GM12878 (cell line): ENCODE measurements around the gene CCDC15. TPM values are rescaled to one million over a fixed set of nuclear protein-coding genes. Genes with fewer than 3 reads are reported as not detected.

ENCODE experiments used
- ATAC-seq: fragments of 200-7000 bp; cut with Tn5 transposase; 3 replicates; pipeline ENCODE4 v1.9.1; 2020; ENCODE audit warnings: mild to moderate bottlenecking, moderate library complexity
- BruUV-seq: library from RNA; stranded (reverse); fragments of 400-500 nt; replicated peaks from 2 replicates; lab custom pipeline; 2021; lab: Mats Ljungman, UMichigan
- CTCF ChIA-PET: fragments of 300-600 bp; sonication (Branson Sonifier 250); formaldehyde crosslinking; extraction: SDS; loops from one replicate; lab custom pipeline; 2021; ENCODE audit warnings: inconsistent platforms; lab: Yijun Ruan, JAX
- POLR2A ChIA-PET: fragments of 350-600 bp; formaldehyde crosslinking; extraction: SDS; loops from one replicate; lab custom pipeline; 2021; ENCODE audit warnings: inconsistent platforms; lab: Charles Lee
- RAD21 ChIA-PET: fragments of 300-600 bp; sonication (Branson Sonifier 250); formaldehyde crosslinking; loops from one replicate; lab custom pipeline; 2023; ENCODE audit warnings: antibody characterized with exemption; ENCODE audit not compliant: unreplicated experiment; lab: Charles Lee
- SMC1A ChIA-PET: fragments of 300-600 bp; sonication (Branson Sonifier 250); formaldehyde crosslinking; loops from one replicate; lab custom pipeline; 2023; ENCODE audit not compliant: unreplicated experiment, uncharacterized antibody; lab: Charles Lee
- DNase-seq: peaks from one replicate; pipeline ENCODE4 v3.0.0-alpha.2; 2011; ENCODE audit warnings: low read depth, low spot score
- FAIRE-seq: peaks from 3 replicates; lab custom pipeline; 2011; peaks lifted over from hg19 to GRCh38; lab: Jason Lieb, UNC
- H2AFZ ChIP-seq: 2 replicates; pipeline ENCODE4 v1.6.0; 2011; ENCODE audit warnings: low read depth, low read length, control low read depth; ENCODE audit not compliant: control insufficient read depth
- H3K27ac ChIP-seq: 2 replicates; pipeline ENCODE4 v1.5.1; 2011; ENCODE audit warnings: control low read depth; ENCODE audit not compliant: control insufficient read depth, insufficient read depth
- H3K27me3 ChIP-seq, 2 experiments: replicated peaks in 1 of 2; 2 replicates each; pipeline versions ENCODE4 v1.6.0 to v1.6.1; 2011; ENCODE audit warnings: low read length in 1 of 2; ENCODE audit not compliant: control insufficient read depth in 2 of 2, insufficient read depth in 2 of 2
- H3K36me3 ChIP-seq, 2 experiments: 2 replicates each; pipeline ENCODE4 v1.5.1; 2011; ENCODE audit warnings: low read length in 1 of 2; ENCODE audit not compliant: control insufficient read depth in 2 of 2, insufficient read depth in 2 of 2
- H3K4me1 ChIP-seq: 2 replicates; pipeline ENCODE4 v1.6.1; 2011; ENCODE audit warnings: mild to moderate bottlenecking, low read length, moderate library complexity, mixed read lengths; ENCODE audit not compliant: control insufficient read depth, insufficient read depth
- H3K4me2 ChIP-seq: 2 replicates; pipeline ENCODE4 v1.6.0; 2011; ENCODE audit warnings: control low read depth; ENCODE audit not compliant: control insufficient read depth, insufficient read depth
- H3K4me3 ChIP-seq: fragments of 200-600 bp; sonication (generic); 2 replicates; pipeline ENCODE4 v1.5.1; 2016
- H3K79me2 ChIP-seq: 2 replicates; pipeline ENCODE4 v1.6.0; 2011; ENCODE audit warnings: low read length; ENCODE audit not compliant: control insufficient read depth, insufficient read depth
- H3K9ac ChIP-seq: 2 replicates; pipeline ENCODE4 v1.8.0; 2011; ENCODE audit warnings: low read length, control low read depth, mixed read lengths; ENCODE audit not compliant: control insufficient read depth, insufficient read depth
- H3K9me3 ChIP-seq: replicated peaks from 3 replicates; pipeline ENCODE4 v1.5.1; 2011; ENCODE audit warnings: mild to moderate bottlenecking, low read length; ENCODE audit not compliant: control insufficient read depth, insufficient read depth
- H4K20me1 ChIP-seq: 2 replicates; pipeline ENCODE4 v1.6.0; 2011; ENCODE audit not compliant: control insufficient read depth, insufficient read depth
- BACH1 ChIP-seq: fragments of 450-650 bp; IDR thresholded peaks from 2 replicates; pipeline ENCODE4 v1.6.1; 2017; ENCODE audit warnings: mild to moderate bottlenecking, borderline replicate concordance
- CHD4 ChIP-seq: fragments of 200-600 bp; sonication (generic); IDR thresholded peaks from 2 replicates; pipeline ENCODE4 v1.6.1; 2016; ENCODE audit warnings: mild to moderate bottlenecking
- E2F4 ChIP-seq: IDR thresholded peaks from 2 replicates; pipeline ENCODE4 v1.6.1; 2012; ENCODE audit warnings: low read depth, low read length, improper control_type of control experiment
- MAX ChIP-seq: IDR thresholded peaks from 2 replicates; pipeline ENCODE4 v1.6.1; 2012; ENCODE audit warnings: low read depth, low read length, improper control_type of control experiment
- MTA3 ChIP-seq: IDR thresholded peaks from 2 replicates; pipeline ENCODE4 v1.6.1; 2012; ENCODE audit warnings: low read length, inconsistent platforms, borderline replicate concordance
- POLR2A ChIP-seq: IDR thresholded peaks from 2 replicates; pipeline ENCODE4 v1.6.1; 2011; ENCODE audit warnings: low read depth, mild to moderate bottlenecking, low read length
- WGBS: methylation state at CpG from one replicate; pipeline ENCODE4 v1.1.6; 2016; ENCODE audit warnings: low lambda C conversion rate; ENCODE audit not compliant: insufficient replicate concordance, insufficient coverage; ENCODE audit errors: missing lambda C conversion rate; 5-methylcytosine and 5-hydroxymethylcytosine counted together
- in situ Hi-C: fragments of 300-500 bp; cut with MboI; formaldehyde crosslinking; loops from 9 replicates; pipeline ENCODE4 v1.14.3; 2018; ENCODE audit warnings: mixed read lengths
- intact Hi-C: fragments of 100-400 bp; cut with micrococcal nuclease; formaldehyde crosslinking; loops from one replicate; pipeline ENCODE4 v1.14.2; 2022; ENCODE audit not compliant: unreplicated experiment
- polyA plus RNA-seq, 11 experiments: library from polyadenylated mRNA; depleted of rRNA in 4 of 11; unstranded in 6 of 11; stranded (reverse) in 5 of 11; fragments of >200 nt; fragmentation: Nextera tagmentation in 4 of 11; fragmentation: Illumina TruSeq in 1 of 11; extraction: Ambion mirVana in 4 of 11; extraction: Trizol in 1 of 11; gene quantifications; 1 replicate in 1 of 11; 2 replicates in 10 of 11; pipeline versions ENCODE4 v1.2.1 to v1.2.3, GENCODE V29; 2011 to 2016; ENCODE audit warnings: inconsistent platforms in 2 of 11, missing spikeins in 2 of 11, low read depth in 1 of 11
- total RNA-seq, 4 experiments: library from RNA; depleted of rRNA in 3 of 4; stranded (reverse); fragments of >200 nt in 3 of 4; fragmentation: Illumina TruSeq in 1 of 4; extraction: Trizol in 1 of 4; gene quantifications; 2 replicates each; pipeline versions ENCODE4 v1.2.1 to v1.2.3, GENCODE V29; 2013 to 2021

CCDC15 gene
- total and polyA plus RNA-seq, 10 of the 15 experiments (the other 5 are each of a cell fraction or from before 2014, with no cell fraction given), result 2.0 to 5.3 (median 3.3) TPM

GRCh38 chr11:125049164-125049792 is 95.3 kb downstream of the CCDC15 start:
- TF ChIP-seq CHD4 (no peak), MAX (no peak), MTA3 (no peak), POLR2A (no peak), E2F4 (no peak), BACH1 (no peak)
- TF ChIP-seq, all 136 proteins: peak for 0
- Histone ChIP-seq H3K4me2 (no peak overlapping the region), H3K27ac (no peak overlapping the region), H3K4me1 (no peaks in the 10 kb centered on the region), H2AFZ (no peak overlapping the region), H3K9ac (no peak overlapping the region), H3K9me3 (no peaks in the 10 kb centered on the region; the same call in 2 of the 3 replicates), H3K4me3 (no peak overlapping the region), H4K20me1 (no peaks in the 10 kb centered on the region), H3K79me2 (no peaks in the 10 kb centered on the region), H3K27me3 (no peaks in the 10 kb centered on the region), H3K36me3 (no peaks in the 10 kb centered on the region)
- BruUV-seq, result no TSS peak
- CTCF ChIA-PET, result interaction anchor here (1.3 kb wide), 1 partner anchor 91 kb away, joined by 3 read pairs; no protein-coding TSS in a partner anchor
- 63% methylated on average over 4 of the region's 4 CpGs for WGBS
- FAIRE-seq (no peak), ATAC-seq (no peak), DNase-seq (no peak)
- intact Hi-C loops, result no loop called here
- RAD21 ChIA-PET, result no interaction called here
- POLR2A ChIA-PET, result no interaction called here
- in situ Hi-C loops, result no loop called here
- SMC1A ChIA-PET, result interaction anchor here (1.3 kb wide), 1 partner anchor 57 kb away, joined by 3 read pairs; no protein-coding TSS in a partner anchor
